ENCODE data around the gene CSGALNACT2.
"Not testable (repeated sequence)": the region's sequence is repeated elsewhere in the genome, so short reads cannot be mapped to it uniquely, and the experiment has no call there.

CSGALNACT2 gene

GRCh38 chr10:43217563-43218205 is 79.4 kb downstream of the CSGALNACT2 start:
- no peak for DNase-seq (ENCODE audit: low read depth)
- H3K4me3 ChIP-seq (ENCODE audit: low read length), result no peak overlapping the region

GRCh38 chr10:43218206-43218950 is 80.1 kb downstream of the CSGALNACT2 start:
- peak; percentile 48 for DNase-seq (ENCODE audit: low read depth)
- no peak overlapping the region for H3K4me3 ChIP-seq (ENCODE audit: low read length)
- no peak for TF ChIP-seq CTCF (conservative IDR thresholded peaks at IDR 0.05; ENCODE audit: low read length)

More at GRCh38 chr10:43217563-43218205, 79.4 kb downstream of the CSGALNACT2 start:
- TF ChIP-seq CTCF (conservative IDR thresholded peaks at IDR 0.05; ENCODE audit: low read length), result no peak

GRCh38 chr10:43218951-43219837 is 80.9 kb downstream of the CSGALNACT2 start:
- no peak for DNase-seq (ENCODE audit: low read depth)
- TF ChIP-seq CTCF (conservative IDR thresholded peaks at IDR 0.05; ENCODE audit: low read length), result no peak
- H3K4me3 ChIP-seq (ENCODE audit: low read length), result no peak overlapping the region

GRCh38 chr10:43219848-43220247 is 81.6 kb downstream of the CSGALNACT2 start:
- H3K4me3 ChIP-seq (ENCODE audit: low read length), result no peak overlapping the region
- no peak for TF ChIP-seq CTCF (conservative IDR thresholded peaks at IDR 0.05; ENCODE audit: low read length)
- DNase-seq (ENCODE audit: low read depth), result no peak

- DNase-seq (ENCODE audit: low read depth); H3K4me3 ChIP-seq (ENCODE audit: low read length): not testable (repeated sequence)
Measured at GRCh38 chr10:43220251-43220650, 82.0 kb downstream of the CSGALNACT2 start.

- H3K4me3 ChIP-seq (ENCODE audit: low read length), result no peak overlapping the region
- TF ChIP-seq CTCF (conservative IDR thresholded peaks at IDR 0.05; ENCODE audit: low read length), result no peak
- no peak for DNase-seq (ENCODE audit: low read depth)
Measured at GRCh38 chr10:43220657-43221418, 82.6 kb downstream of the CSGALNACT2 start.

Measured in AG10803 (cell line).